Adrenal gland (tissue), 5 donors: Measurements from ENCODE around the gene PPP1R11.

Experiments
- POLR2A ChIP-seq, 2 donors: fragments of 450-650 bp; IDR thresholded peaks; one replicate each; pipeline ENCODE4 v1.6.1; 2017; ENCODE audit warnings: antibody characterized with exemption in 2 of 2, mild to moderate bottlenecking in 2 of 2, moderate library complexity in 1 of 2
- TF ChIP-seq, protein P1 (sequence below), 6 experiments: fragments of 450-650 bp in 4 of 6; fragments of 200-600 bp in 2 of 6; sonication (generic) in 1 of 6; IDR thresholded peaks; 1 replicate in 5 of 6; 2 replicates in 1 of 6; pipeline versions ENCODE4 v1.5.1 to v1.8.0; 2016 to 2021; ENCODE audit warnings: antibody characterized with exemption in 6 of 6, mild to moderate bottlenecking in 2 of 6, moderate library complexity in 1 of 6
- donor health status: DM: no; HTN: no; CAD: no.

DNA sequence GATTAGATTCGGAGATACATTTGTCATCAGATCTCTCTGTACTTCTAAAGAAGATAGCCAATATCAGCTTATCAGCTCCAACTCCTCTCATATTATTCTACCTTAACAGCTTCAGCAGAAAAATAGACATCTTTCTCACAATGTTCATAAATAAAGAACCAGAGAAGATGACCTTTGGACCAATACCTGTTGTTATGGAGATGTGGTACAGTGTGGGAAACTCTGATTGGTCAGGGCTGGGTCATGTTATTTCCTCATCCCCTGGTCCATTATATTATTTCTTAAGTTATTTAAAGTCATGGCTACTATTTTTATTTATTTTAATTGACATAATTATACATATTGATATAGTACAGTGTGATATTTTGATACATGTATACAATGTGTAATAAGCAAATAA lies 41.8 kb upstream of the PPP1R11 start:
- TF ChIP-seq, protein P1, sequence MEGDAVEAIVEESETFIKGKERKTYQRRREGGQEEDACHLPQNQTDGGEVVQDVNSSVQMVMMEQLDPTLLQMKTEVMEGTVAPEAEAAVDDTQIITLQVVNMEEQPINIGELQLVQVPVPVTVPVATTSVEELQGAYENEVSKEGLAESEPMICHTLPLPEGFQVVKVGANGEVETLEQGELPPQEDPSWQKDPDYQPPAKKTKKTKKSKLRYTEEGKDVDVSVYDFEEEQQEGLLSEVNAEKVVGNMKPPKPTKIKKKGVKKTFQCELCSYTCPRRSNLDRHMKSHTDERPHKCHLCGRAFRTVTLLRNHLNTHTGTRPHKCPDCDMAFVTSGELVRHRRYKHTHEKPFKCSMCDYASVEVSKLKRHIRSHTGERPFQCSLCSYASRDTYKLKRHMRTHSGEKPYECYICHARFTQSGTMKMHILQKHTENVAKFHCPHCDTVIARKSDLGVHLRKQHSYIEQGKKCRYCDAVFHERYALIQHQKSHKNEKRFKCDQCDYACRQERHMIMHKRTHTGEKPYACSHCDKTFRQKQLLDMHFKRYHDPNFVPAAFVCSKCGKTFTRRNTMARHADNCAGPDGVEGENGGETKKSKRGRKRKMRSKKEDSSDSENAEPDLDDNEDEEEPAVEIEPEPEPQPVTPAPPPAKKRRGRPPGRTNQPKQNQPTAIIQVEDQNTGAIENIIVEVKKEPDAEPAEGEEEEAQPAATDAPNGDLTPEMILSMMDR (IDR thresholded peaks at IDR 0.05), result no peak
- no peak for TF ChIP-seq POLR2A (IDR thresholded peaks at IDR 0.05)
